Endothelial cell (in vitro differentiated cells): ENCODE measurements around the gene TLR6. TPM values are rescaled to one million over a fixed set of nuclear protein-coding genes. Genes with fewer than 3 reads are reported as not detected.

Experiments used
- DNase-seq: peaks from one replicate; pipeline ENCODE4 v3.0.0; 2021; ENCODE audit warnings: low spot score
- H3K27ac Mint-ChIP-seq: one replicate; pipeline ENCODE4 v1.8.0; 2021; ENCODE audit warnings: mixed read lengths, inconsistent platforms; ENCODE audit not compliant: unreplicated experiment
- H3K27me3 Mint-ChIP-seq: one replicate; pipeline ENCODE4 v1.8.0; 2021; ENCODE audit warnings: mild to moderate bottlenecking, moderate library complexity, mixed read lengths, inconsistent platforms; ENCODE audit not compliant: unreplicated experiment
- H3K36me3 Mint-ChIP-seq: one replicate; pipeline ENCODE4 v1.8.0; 2021; ENCODE audit warnings: mild to moderate bottlenecking, low read depth, mixed read lengths, inconsistent platforms; ENCODE audit not compliant: unreplicated experiment
- H3K4me1 Mint-ChIP-seq: one replicate; pipeline ENCODE4 v1.8.0; 2021; ENCODE audit warnings: mild to moderate bottlenecking, mixed read lengths, inconsistent platforms; ENCODE audit not compliant: unreplicated experiment
- H3K4me3 Mint-ChIP-seq: one replicate; pipeline ENCODE4 v1.8.0; 2021; ENCODE audit warnings: mild to moderate bottlenecking, mixed read lengths, inconsistent platforms; ENCODE audit not compliant: unreplicated experiment
- H3K9me3 Mint-ChIP-seq: one replicate; pipeline ENCODE4 v1.8.0; 2021; ENCODE audit warnings: mixed read lengths, inconsistent platforms; ENCODE audit not compliant: unreplicated experiment
- CTCF ChIP-seq: fragments of 200-600 bp; sonication (generic); IDR thresholded peaks from one replicate; pipeline ENCODE4 v1.5.0; 2021; ENCODE audit warnings: antibody characterized with exemption; ENCODE audit not compliant: unreplicated experiment
- total RNA-seq: library from RNA; stranded (reverse); fragmentation: NEBNext Ultra II Directional; extraction: Animal tissue kit (Norgen Biotek cat#: 25700); gene quantifications from one replicate; pipeline ENCODE4 v1.2.1, GENCODE V29; 2021; ENCODE audit not compliant: unreplicated experiment

The TLR6 gene
- total RNA-seq, 1 donor from 2014 or later: 0.85 TPM

- no peak overlapping the region for H3K4me3 Mint-ChIP-seq
- no peak for TF ChIP-seq CTCF
- DNase-seq: no peak
- no peak overlapping the region for H3K27ac Mint-ChIP-seq
- H3K4me1 Mint-ChIP-seq: peaks cover 6% of the 10 kb centered on the region
- no peaks in the 10 kb centered on the region for H3K9me3 Mint-ChIP-seq
- H3K27me3 Mint-ChIP-seq: no peaks in the 10 kb centered on the region
- H3K36me3 Mint-ChIP-seq: no peaks in the 10 kb centered on the region
Observed at GRCh38 chr4:38856046-38856445, 571 bp downstream of the TLR6 start.

- no peak for TF ChIP-seq CTCF
- no peaks in the 10 kb centered on the region for H3K9me3 Mint-ChIP-seq
- no peak for DNase-seq
- peaks cover 6% of the 10 kb centered on the region for H3K4me1 Mint-ChIP-seq
- H3K27me3 Mint-ChIP-seq: no peaks in the 10 kb centered on the region
- H3K4me3 Mint-ChIP-seq: no peak overlapping the region
- H3K27ac Mint-ChIP-seq: no peak overlapping the region
- no peaks in the 10 kb centered on the region for H3K36me3 Mint-ChIP-seq
Observed at GRCh38 chr4:38855466-38855865, 1.2 kb downstream of the TLR6 start.

GRCh38 chr4:38846015-38846414, 10.6 kb downstream of the TLR6 start:
- DNase-seq: no peak
- no peaks in the 10 kb centered on the region for H3K4me1 Mint-ChIP-seq
- no peak overlapping the region for H3K27ac Mint-ChIP-seq
- no peaks in the 10 kb centered on the region for H3K36me3 Mint-ChIP-seq
- H3K9me3 Mint-ChIP-seq: no peaks in the 10 kb centered on the region
- no peaks in the 10 kb centered on the region for H3K27me3 Mint-ChIP-seq
- H3K4me3 Mint-ChIP-seq: no peak overlapping the region
- TF ChIP-seq CTCF: no peak

GRCh38 chr4:38842994-38843393, 13.6 kb downstream of the TLR6 start:
- no peaks in the 10 kb centered on the region for H3K9me3 Mint-ChIP-seq
- no peaks in the 10 kb centered on the region for H3K4me1 Mint-ChIP-seq
- no peak for TF ChIP-seq CTCF
- no peak overlapping the region for H3K4me3 Mint-ChIP-seq
- H3K27me3 Mint-ChIP-seq: no peaks in the 10 kb centered on the region
- DNase-seq: no peak
- no peak overlapping the region for H3K27ac Mint-ChIP-seq
- H3K36me3 Mint-ChIP-seq: no peaks in the 10 kb centered on the region

- Mint-ChIP-seq H3K27ac (no peak overlapping the region), H3K4me1 (no peaks in the 10 kb centered on the region), H3K36me3 (no peaks in the 10 kb centered on the region), H3K27me3 (peaks cover 3% of the 10 kb centered on the region), H3K4me3 (no peak overlapping the region), H3K9me3 (peaks cover 4% of the 10 kb centered on the region)
- no peak for TF ChIP-seq CTCF
- DNase-seq: no peak
Observed at GRCh38 chr4:38837849-38838248, 18.8 kb downstream of the TLR6 start.
